Measurements from ENCODE around the gene HRCT1.
"Not testable (repeated sequence)": the region's sequence is repeated elsewhere in the genome, so short reads cannot be mapped to it uniquely, and the experiment has no call there.

Gene HRCT1

GRCh38 chr9:35919212-35920008 is 13.4 kb downstream of the HRCT1 start:
- no peak for DNase-seq

DNA sequence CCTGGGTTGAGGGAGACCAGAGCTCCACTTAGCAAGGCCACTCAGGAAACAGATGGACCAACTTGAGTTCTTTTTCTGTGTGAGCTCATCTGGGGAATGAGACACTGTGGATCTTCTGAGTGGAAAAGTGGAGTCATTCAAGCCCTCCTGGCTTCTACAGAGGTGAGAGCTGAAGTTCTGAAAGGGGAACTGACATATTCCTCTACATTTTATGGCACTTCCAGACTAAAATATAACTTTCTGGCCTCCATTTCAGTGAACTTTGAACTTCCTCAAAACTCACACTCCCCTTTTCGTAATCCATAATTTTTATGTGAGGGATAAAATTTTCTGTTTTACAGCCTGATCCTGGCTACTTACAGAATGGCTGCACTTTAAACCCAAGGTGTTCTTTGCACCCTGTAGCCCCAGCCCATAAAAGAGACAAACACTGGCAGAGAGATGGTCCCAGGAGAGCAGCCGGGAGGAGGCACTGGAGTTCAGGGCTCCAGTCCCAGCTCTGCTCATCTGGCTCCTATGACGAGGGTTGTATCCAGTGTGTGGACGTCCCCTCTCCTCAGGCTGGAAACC is 14.1 kb downstream of the HRCT1 start:
- no peak for DNase-seq

- DNase-seq, result no peak
These were observed 17.6 kb downstream of the HRCT1 start for GRCh38 chr9:35923598-35923926.

GRCh38 chr9:35923927-35924763 is 18.1 kb downstream of the HRCT1 start:
- DNase-seq, result no peak

GRCh38 chr9:35928591-35929452 is 22.8 kb downstream of the HRCT1 start:
- DNase-seq, result no peak

DNA sequence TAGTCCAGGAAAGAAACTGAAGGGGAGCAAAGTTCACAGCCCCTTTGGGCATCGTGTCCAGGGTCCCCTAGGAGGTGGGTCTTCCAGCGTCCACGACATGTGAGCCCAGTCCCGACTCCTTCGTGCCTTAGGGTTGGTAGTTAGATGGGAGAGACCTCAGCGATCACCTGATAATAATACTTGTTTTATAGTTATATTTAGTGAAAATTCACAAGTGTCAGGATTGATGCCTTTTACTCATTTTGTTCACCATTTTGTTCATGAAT is 23.4 kb downstream of the HRCT1 start:
- DNase-seq, result no peak

DNA sequence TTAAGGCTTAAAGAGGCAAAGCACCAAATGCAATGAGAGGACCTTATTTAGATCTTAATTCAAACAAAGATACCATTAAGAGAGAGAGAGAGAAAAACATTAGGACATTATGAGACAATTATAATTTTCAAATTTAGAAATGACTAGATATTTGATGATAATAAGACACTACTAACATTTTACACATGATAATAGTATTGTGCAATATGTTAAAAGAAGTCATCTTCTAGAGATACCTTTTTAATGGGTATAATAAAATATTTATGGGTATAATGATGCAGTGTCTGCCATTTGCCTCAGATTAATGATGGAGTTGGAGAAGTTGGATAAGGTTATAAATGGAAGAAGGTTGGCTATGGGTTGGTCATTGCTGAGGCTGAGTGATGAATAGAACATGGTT is 24.5 kb downstream of the HRCT1 start:
- DNase-seq, result no peak

- no peak for DNase-seq
These were observed 25.0 kb downstream of the HRCT1 start for GRCh38 chr9:35930989-35931388.

GRCh38 chr9:35932735-35933134 is 26.7 kb downstream of the HRCT1 start:
- DNase-seq, result peak; percentile 28

- DNase-seq, result peak; percentile 13
These were observed 27.6 kb downstream of the HRCT1 start for GRCh38 chr9:35933550-35934067.

GRCh38 chr9:35934069-35934468 is 28.1 kb downstream of the HRCT1 start:
- not testable (repeated sequence) for DNase-seq

DNA sequence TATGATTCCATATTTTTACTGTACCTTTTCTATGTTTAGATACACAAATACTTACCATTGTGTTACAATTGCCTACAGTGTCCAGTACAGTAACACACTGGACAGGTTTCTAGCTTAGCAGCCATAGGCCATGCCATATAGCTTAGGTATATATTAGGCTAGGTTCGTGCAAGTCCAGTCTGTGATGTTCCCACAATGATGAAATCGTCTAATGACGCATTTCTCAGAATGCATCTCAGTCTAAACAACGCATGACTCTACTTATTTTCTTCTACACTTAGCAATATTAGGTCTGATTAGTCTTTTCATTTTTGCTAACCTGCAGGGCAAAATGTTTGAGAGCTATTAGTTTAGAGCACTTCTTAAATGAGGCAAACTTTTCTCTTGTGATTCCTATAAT is 29.3 kb downstream of the HRCT1 start:
- DNase-seq, result no peak

DNA sequence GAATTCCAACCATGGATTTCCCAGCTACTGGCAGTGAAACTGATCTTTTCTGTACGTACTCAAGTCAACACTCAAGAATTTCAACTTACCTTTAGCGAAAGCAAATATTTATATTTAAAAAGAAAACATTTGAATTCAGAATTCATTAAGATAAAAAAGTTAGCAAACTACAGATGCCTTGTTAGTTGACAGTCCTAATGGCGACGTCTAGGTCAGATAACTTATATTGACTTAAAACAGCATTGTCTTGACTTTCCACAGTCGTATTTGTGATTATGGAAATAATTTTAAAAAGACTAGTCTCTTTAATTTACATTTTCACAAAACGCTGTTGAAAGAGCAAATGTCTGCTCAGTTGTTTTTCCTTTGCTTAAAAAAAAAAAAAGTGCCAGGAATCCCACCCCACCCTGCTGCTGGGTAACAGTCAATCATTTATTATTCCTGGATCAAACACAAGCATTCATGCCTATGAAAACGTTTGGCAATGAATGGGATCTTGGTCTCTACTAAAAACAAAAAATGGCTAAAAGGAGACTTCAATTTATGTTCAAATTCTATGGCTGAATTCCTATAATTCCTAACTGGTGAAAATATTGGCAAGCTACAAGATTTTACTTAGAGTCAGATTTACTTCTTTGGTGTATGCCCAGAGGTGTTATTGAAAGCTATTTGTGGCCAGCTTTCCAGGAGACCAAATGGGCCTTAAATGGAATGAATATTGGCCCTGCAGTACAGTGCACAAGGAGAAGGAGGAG is 29.9 kb downstream of the HRCT1 start:
- DNase-seq, result no peak

DNA sequence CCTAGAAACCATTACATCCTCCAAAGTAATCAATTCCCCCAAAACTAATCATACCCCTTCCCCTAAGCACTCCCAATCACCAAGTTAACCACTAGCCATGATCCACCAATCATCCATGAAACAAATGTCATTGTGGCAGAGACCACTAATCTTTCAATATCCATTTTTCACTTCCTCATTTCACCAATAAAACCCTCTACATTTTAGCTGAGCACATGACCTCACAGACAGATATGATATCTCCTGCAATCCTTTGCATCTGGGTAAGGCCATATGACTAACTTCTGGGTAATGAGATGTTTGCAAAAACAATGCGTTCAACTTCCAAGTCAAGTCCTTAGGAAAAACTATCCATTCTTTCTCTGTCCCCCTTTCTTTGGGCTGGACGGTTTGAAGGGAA is 31.2 kb downstream of the HRCT1 start:
- no peak for DNase-seq

GRCh38 chr9:35938474-35939356 is 32.7 kb downstream of the HRCT1 start:
- no peak for DNase-seq

- DNase-seq, result no peak
These were observed 33.8 kb downstream of the HRCT1 start for GRCh38 chr9:35939679-35940250.

DNA sequence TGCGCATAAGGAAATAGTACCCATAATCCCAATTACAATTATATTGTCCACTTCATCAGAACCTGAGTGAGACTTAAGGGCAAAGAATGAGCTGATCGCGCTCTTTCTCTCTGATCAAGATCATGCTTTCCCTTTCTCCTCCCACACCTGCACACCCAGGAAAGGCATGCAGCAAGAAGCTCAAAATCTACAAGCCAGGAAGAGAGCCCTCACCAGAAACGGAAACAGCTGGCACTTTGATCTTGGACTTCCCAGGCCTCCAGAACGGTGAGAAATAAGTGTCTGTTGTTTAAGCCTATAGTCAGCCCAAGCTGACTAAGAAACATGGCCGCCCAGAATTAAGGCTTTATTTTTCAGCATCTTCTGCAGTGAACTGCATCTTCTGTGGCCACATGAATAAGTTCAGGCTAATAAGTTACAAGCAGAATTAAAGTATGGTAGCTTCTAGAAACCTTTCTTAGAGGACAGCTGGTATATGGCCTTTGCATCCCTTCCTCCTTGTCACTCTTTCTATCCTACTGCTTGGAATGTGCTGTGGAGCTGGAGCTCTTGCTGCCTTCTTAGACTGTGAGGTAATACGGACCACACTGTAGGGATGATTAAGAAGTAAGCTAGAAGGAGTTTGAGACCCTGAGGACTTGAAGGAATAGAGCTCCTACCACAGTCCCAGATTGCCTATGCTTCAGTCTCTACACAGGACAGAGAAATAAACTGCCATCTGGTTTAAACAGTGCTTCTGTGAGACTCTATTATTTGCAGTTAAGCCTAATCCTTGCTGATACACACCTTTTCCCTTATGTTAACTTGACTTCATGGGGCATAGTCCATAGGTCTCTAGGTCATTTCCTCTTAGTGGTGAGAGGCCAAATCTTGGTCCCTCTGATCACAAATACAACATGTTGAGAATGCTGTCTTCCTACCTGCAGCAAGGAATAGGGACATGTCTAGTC is 34.7 kb downstream of the HRCT1 start:
- peak; percentile 56 for DNase-seq

GRCh38 chr9:35942286-35942685 is 36.3 kb downstream of the HRCT1 start:
- DNase-seq, result no peak

DNA sequence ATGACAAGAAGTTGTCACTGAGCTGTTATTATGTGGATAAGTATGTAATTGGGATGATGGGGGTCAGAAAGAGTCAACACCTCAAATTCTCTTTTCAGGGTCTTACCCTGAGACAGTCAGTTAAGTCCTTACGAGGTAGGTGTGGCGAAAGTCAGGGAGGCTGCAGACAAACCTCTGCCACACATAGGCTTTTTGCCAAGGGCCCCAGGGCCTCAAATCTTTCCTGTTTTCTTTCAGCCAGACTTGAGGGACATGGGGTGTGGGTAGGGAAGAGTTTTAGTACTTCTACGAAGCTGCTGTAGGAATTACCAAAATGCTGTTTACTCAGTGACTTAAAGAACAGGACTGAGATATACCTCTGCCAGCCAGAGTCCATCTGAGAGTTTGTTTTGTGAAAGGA is 38.2 kb downstream of the HRCT1 start:
- DNase-seq, result no peak

- no peak for DNase-seq
These were observed 38.8 kb downstream of the HRCT1 start for GRCh38 chr9:35944841-35945240.
